ENCODE measurements around the gene HSD17B4. TPM values are rescaled to one million over a fixed set of nuclear protein-coding genes. Genes with fewer than 3 reads are reported as not detected.

HSD17B4 gene
- total and polyA plus RNA-seq, 9 of the 15 experiments (the other 6 are each of a cell fraction or from before 2014, with no cell fraction given) = 50.6 to 187 (median 94.6) TPM

- TF ChIP-seq ZNF668 (CRISPR knock-in tag; IDR thresholded peaks at IDR 0.05) = no peak
- no peak for TF ChIP-seq ARNT (IDR thresholded peaks at IDR 0.05)
Observed at GRCh38 chr5:119417891-119418605, 34.2 kb upstream of the HSD17B4 start (continued).

- peaks cover 0 to 20% of the 10 kb centered on the region in 2 experiments; a peak in 2 of 5 replicates for H3K4me1 ChIP-seq (replicated peaks in 1 of 2; ENCODE audit: control insufficient read depth in 2 of 2, insufficient read depth in 2 of 2, low read length in 2 of 2)
- H3K4me3 ChIP-seq = no peak overlapping the region
- H2AFZ ChIP-seq (ENCODE audit: low read depth, low read length) = peak overlapping the region; percentile 79; the same call in 1 of the 2 replicates
- peak; percentile 39 for ATAC-seq
- H3K9ac ChIP-seq (ENCODE audit: insufficient read depth in 1 of 2, low read depth in 2 of 2, low read length in 2 of 2) = no peak overlapping the region
- no peak overlapping the region; the same call in 1 of the 2 replicates for H3K4me2 ChIP-seq (ENCODE audit: insufficient read depth, low read length)
- no TSS peak for BruUV-seq (replicated peaks)
- H3K79me2 ChIP-seq (ENCODE audit: control insufficient read depth, insufficient read depth, low read length) = no peaks in the 10 kb centered on the region
- H3K27me3 ChIP-seq (ENCODE audit: control insufficient read depth in 2 of 2, insufficient read depth in 2 of 2, low read length in 2 of 2) = no peaks in the 10 kb centered on the region
- ChIA-PET CTCF (ENCODE audit: low intra/inter-chr PET ratio) (no interaction called here), POLR2A (interaction anchor here (0.6 to 1.3 kb wide), 3 partner anchors 9 to 341 kb away, joined by 3 to 4 read pairs (median 3); partner anchors contain the start of gene HSD17B4)
- 0 out of 2 replicates have a peak, but pooled peaks have one; percentile 10 for TF ChIP-seq GTF2E2 (tag; IDR thresholded peaks at IDR 0.05)
- peak; percentile 45; the same call in 1 of the 2 replicates for TF ChIP-seq VEZF1 (CRISPR knock-in tag; IDR thresholded peaks at IDR 0.05)
- peak; percentile 28 for TF ChIP-seq MEIS2 (IDR thresholded peaks at IDR 0.05; ENCODE audit: partially characterized antibody)
- TF ChIP-seq RAD21 (CRISPR knock-in tag; conservative IDR thresholded peaks at IDR 0.05 in 1 of 2, IDR thresholded peaks at IDR 0.05 in 1 of 2) = 0 out of 4 replicates have a peak, but pooled peaks of 1 of the 2 experiments have one; percentile 2
- no peak for TF ChIP-seq KLF10 (CRISPR knock-in tag; IDR thresholded peaks at IDR 0.05)
- TF ChIP-seq NCOA1 (IDR thresholded peaks at IDR 0.05; ENCODE audit: low read depth) = no peak
- TF ChIP-seq NCOA2 (IDR thresholded peaks at IDR 0.05; ENCODE audit: partially characterized antibody in 2 of 2) = no peak
- TF ChIP-seq JUND (IDR thresholded peaks at IDR 0.05; ENCODE audit: borderline replicate concordance, low read depth, low read length) = no peak
- 0 out of 3 replicates have a peak, but pooled peaks have one; percentile 3 for TF ChIP-seq JUND (tag; IDR thresholded peaks at IDR 0.05; ENCODE audit: borderline replicate concordance, low read depth, low read length)
- TF ChIP-seq HNRNPH1 (optimal IDR thresholded peaks at IDR 0.05; ENCODE audit: low read depth, low read length) = no peak
- peak in 1 of 4 experiments; percentile 18 for DNase-seq (ENCODE audit: extremely low read depth in 1 of 4, low spot score in 3 of 4)
- intact Hi-C loops (cut with micrococcal nuclease) = no loop called here
- 0% methylated on average over 2 of the region's 2 CpGs for WGBS (ENCODE audit: insufficient coverage, low coverage, missing lambda C conversion rate)
- H3K9me3 ChIP-seq (replicated peaks; ENCODE audit: control insufficient read depth, insufficient read depth, low read depth, low read length) = no peaks in the 10 kb centered on the region
- H4K20me1 ChIP-seq (replicated peaks; ENCODE audit: control insufficient read depth, insufficient read depth, low read length) = no peaks in the 10 kb centered on the region
- FAIRE-seq = peak; percentile 60
- H3K36me3 ChIP-seq (ENCODE audit: control insufficient read depth, insufficient read depth, low read length) = no peaks in the 10 kb centered on the region
- no peaks in the 10 kb centered on the region for H3K9me1 ChIP-seq (ENCODE audit: control insufficient read depth, insufficient read depth, low read length)
- no peak overlapping the region; the same call in 2 of the 3 replicates for H3K27ac ChIP-seq (ENCODE audit: extremely low read depth, low read depth, low read length)
- in situ Hi-C loops (cut with MboI) = no loop called here
Observed at GRCh38 chr5:119418606-119419100, 33.6 kb upstream of the HSD17B4 start.
